Measurements from ENCODE around the gene ENPP1.

DNA sequence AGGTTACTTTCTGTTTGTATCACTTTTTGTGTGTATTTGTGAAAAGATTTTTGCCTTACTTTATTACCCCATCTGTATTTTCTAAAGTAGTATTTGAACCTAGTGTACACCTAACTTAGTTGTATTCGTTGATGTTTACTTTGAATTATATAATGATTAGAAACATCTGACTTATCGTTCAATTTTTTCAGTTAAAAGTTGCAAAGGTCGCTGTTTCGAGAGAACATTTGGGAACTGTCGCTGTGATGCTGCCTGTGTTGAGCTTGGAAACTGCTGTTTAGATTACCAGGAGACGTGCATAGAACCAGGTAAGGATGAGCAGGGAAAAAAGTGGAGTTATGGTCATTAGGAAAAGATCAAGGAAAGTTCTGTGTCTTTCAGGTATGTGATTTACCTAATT is 42.0 kb downstream of the ENPP1 start:
- no peak for TF ChIP-seq CREM (CRISPR knock-in tag; IDR thresholded peaks at IDR 0.05)
- no peak for TF ChIP-seq MYBL2 (CRISPR knock-in tag; IDR thresholded peaks at IDR 0.05)
- TF ChIP-seq, protein P1, sequence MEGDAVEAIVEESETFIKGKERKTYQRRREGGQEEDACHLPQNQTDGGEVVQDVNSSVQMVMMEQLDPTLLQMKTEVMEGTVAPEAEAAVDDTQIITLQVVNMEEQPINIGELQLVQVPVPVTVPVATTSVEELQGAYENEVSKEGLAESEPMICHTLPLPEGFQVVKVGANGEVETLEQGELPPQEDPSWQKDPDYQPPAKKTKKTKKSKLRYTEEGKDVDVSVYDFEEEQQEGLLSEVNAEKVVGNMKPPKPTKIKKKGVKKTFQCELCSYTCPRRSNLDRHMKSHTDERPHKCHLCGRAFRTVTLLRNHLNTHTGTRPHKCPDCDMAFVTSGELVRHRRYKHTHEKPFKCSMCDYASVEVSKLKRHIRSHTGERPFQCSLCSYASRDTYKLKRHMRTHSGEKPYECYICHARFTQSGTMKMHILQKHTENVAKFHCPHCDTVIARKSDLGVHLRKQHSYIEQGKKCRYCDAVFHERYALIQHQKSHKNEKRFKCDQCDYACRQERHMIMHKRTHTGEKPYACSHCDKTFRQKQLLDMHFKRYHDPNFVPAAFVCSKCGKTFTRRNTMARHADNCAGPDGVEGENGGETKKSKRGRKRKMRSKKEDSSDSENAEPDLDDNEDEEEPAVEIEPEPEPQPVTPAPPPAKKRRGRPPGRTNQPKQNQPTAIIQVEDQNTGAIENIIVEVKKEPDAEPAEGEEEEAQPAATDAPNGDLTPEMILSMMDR (IDR thresholded peaks at IDR 0.05): no peak
- TF ChIP-seq FOXK1 (CRISPR knock-in tag; IDR thresholded peaks at IDR 0.05): no peak
- TF ChIP-seq NR3C1 (CRISPR knock-in tag; conservative IDR thresholded peaks at IDR 0.05; ENCODE audit: low read depth): no peak
- TF ChIP-seq, protein P2, sequence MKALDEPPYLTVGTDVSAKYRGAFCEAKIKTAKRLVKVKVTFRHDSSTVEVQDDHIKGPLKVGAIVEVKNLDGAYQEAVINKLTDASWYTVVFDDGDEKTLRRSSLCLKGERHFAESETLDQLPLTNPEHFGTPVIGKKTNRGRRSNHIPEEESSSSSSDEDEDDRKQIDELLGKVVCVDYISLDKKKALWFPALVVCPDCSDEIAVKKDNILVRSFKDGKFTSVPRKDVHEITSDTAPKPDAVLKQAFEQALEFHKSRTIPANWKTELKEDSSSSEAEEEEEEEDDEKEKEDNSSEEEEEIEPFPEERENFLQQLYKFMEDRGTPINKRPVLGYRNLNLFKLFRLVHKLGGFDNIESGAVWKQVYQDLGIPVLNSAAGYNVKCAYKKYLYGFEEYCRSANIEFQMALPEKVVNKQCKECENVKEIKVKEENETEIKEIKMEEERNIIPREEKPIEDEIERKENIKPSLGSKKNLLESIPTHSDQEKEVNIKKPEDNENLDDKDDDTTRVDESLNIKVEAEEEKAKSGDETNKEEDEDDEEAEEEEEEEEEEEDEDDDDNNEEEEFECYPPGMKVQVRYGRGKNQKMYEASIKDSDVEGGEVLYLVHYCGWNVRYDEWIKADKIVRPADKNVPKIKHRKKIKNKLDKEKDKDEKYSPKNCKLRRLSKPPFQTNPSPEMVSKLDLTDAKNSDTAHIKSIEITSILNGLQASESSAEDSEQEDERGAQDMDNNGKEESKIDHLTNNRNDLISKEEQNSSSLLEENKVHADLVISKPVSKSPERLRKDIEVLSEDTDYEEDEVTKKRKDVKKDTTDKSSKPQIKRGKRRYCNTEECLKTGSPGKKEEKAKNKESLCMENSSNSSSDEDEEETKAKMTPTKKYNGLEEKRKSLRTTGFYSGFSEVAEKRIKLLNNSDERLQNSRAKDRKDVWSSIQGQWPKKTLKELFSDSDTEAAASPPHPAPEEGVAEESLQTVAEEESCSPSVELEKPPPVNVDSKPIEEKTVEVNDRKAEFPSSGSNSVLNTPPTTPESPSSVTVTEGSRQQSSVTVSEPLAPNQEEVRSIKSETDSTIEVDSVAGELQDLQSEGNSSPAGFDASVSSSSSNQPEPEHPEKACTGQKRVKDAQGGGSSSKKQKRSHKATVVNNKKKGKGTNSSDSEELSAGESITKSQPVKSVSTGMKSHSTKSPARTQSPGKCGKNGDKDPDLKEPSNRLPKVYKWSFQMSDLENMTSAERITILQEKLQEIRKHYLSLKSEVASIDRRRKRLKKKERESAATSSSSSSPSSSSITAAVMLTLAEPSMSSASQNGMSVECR (CRISPR knock-in tag; IDR thresholded peaks at IDR 0.05; ENCODE audit: borderline replicate concordance): no peak
- no peak for TF ChIP-seq CREB1 (CRISPR knock-in tag; IDR thresholded peaks at IDR 0.05)
- TF ChIP-seq, protein P3, sequence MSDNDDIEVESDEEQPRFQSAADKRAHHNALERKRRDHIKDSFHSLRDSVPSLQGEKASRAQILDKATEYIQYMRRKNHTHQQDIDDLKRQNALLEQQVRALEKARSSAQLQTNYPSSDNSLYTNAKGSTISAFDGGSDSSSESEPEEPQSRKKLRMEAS (CRISPR knock-in tag; IDR thresholded peaks at IDR 0.05): no peak
- no peak for TF ChIP-seq ZNF263 (CRISPR knock-in tag; IDR thresholded peaks at IDR 0.05; ENCODE audit: low read depth)

Measured in WTC11 (cell line).